ENCODE measurements around the gene DRC7.
A peak's percentile ranks its signal among the peaks of the same experiment; 100 is the strongest.

DRC7 gene

DNA sequence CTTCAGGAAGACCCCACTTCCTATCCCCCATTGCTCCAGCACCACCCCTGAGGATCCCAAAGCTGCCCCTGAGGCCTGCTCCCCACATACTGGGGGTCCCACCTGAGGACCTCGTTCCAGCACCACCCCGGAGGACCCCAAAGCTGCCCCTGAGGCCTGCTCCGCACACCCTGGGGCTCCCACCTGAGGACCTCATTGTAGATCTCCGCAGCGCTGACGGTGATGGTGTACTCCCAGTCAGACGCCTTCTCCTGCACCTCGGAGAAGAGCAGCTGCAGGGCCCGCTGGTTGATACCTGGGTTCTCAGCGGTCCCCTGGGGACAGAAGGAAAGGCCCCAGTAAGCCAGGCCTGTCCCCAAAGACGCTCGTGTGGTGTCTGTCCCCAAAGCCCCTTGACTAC is 67.4 kb downstream of the DRC7 start:
- Histone ChIP-seq H3K4me3 (no peak overlapping the region), H3K27ac (no peak overlapping the region), H3K9me3 (ENCODE audit: low read depth, low read length) (no peaks in the 10 kb centered on the region), H3K36me3 (ENCODE audit: insufficient read depth, low read length) (peaks cover 4% of the 10 kb centered on the region; the same call in 1 of the 2 replicates), H3K9ac (ENCODE audit: insufficient read length) (no peak overlapping the region)
- TF ChIP-seq FOXP2 (optimal IDR thresholded peaks at IDR 0.05; ENCODE audit: control extremely low read depth, extremely low read length, insufficient read depth): no peak
- no peak for DNase-seq (ENCODE audit: low read depth, low spot score)

GRCh38 chr16:57762365-57763040 is 67.9 kb downstream of the DRC7 start:
- H3K9me3 ChIP-seq (ENCODE audit: low read depth, low read length): no peaks in the 10 kb centered on the region
- TF ChIP-seq FOXP2 (optimal IDR thresholded peaks at IDR 0.05; ENCODE audit: control extremely low read depth, extremely low read length, insufficient read depth): no peak
- TF ChIP-seq POLR2AphosphoS5 (IDR thresholded peaks at IDR 0.05; ENCODE audit: borderline replicate concordance, low read depth, low read length): no peak
- no peak for TF ChIP-seq EZH2 (IDR thresholded peaks at IDR 0.05)
- H3K4me3 ChIP-seq: no peak overlapping the region
- H3K9ac ChIP-seq (ENCODE audit: insufficient read length): no peak overlapping the region
- DNase-seq (ENCODE audit: low read depth, low spot score): no peak
- H3K27ac ChIP-seq: no peak overlapping the region
- H3K36me3 ChIP-seq (ENCODE audit: insufficient read depth, low read length): peaks cover 10% of the 10 kb centered on the region; the same call in 1 of the 2 replicates

DNA sequence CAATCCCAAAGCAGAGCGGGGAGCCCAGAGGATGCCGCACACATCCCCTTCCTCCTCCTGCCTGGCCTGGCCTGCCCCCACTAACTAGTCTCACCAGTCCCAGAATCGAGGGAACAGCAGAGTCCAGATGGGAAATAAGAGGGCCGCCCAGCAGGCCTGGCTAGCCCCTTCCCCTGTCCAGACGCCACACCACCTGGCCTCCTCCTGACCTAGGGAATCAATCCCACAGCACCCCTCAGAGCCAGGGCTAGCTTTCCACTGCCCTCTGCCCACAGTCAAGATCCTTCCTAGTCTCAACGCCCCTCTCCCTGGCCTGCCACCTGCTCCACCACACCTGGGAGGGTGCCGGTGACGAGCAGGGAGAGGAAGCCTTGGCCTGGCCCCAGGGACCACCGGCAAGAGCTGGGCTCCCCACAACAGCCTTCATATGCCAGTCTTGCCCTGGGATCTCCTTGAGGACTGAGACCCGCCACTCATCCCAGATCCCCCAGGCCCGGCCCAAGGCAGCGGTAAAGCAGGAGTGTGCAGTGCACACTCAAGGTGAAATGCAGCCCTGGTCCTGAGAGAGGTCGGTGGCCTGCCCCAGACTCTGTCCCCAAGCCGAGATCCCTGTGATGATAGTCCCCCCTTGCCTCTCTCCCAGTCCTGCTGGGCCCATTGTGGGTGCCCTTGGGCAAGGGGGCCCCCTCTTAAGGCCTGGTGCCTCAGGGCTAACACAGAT is 68.8 kb downstream of the DRC7 start:
- H3K9me3 ChIP-seq (ENCODE audit: low read depth, low read length): no peaks in the 10 kb centered on the region
- no peak for TF ChIP-seq FOXP2 (optimal IDR thresholded peaks at IDR 0.05; ENCODE audit: control extremely low read depth, extremely low read length, insufficient read depth)
- no peak for TF ChIP-seq POLR2AphosphoS5 (IDR thresholded peaks at IDR 0.05; ENCODE audit: borderline replicate concordance, low read depth, low read length)
- TF ChIP-seq EZH2 (IDR thresholded peaks at IDR 0.05): no peak
- no peak overlapping the region for H3K4me3 ChIP-seq
- no peak for DNase-seq (ENCODE audit: low read depth, low spot score)
- H3K9ac ChIP-seq (ENCODE audit: insufficient read length): no peak overlapping the region
- no peak overlapping the region for H3K27ac ChIP-seq
- H3K36me3 ChIP-seq (ENCODE audit: insufficient read depth, low read length): peaks cover 11% of the 10 kb centered on the region; the same call in 1 of the 2 replicates

DNA sequence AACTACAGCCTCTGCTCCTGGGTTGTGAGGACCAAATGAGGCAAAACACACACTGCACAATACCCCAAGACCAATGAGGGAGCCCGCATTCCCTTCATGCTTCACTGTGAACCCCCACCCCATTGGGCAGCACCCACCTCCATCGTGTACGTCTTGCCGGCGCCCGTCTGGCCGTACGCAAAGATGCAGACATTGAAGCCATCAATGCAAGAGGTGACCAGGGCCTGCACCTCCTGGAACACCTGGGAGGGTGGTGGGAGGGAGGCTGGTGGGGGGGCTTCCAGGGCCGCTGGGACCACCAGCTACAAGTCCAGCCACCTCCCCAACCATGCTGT is 69.4 kb downstream of the DRC7 start:
- TF ChIP-seq EZH2 (IDR thresholded peaks at IDR 0.05) (no peak), POLR2AphosphoS5 (IDR thresholded peaks at IDR 0.05; ENCODE audit: borderline replicate concordance, low read depth, low read length) (no peak), FOXP2 (optimal IDR thresholded peaks at IDR 0.05; ENCODE audit: control extremely low read depth, extremely low read length, insufficient read depth) (no peak)
- Histone ChIP-seq H3K27ac (no peak overlapping the region), H3K9ac (ENCODE audit: insufficient read length) (no peak overlapping the region), H3K9me3 (ENCODE audit: low read depth, low read length) (no peaks in the 10 kb centered on the region), H3K36me3 (ENCODE audit: insufficient read depth, low read length) (peaks cover 7% of the 10 kb centered on the region; the same call in 1 of the 2 replicates), H3K4me3 (no peak overlapping the region)
- DNase-seq (ENCODE audit: low read depth, low spot score): no peak

- H3K4me3 ChIP-seq: no peak overlapping the region
- H3K27ac ChIP-seq: peak overlapping the region; percentile 31; the same call in 1 of the 2 replicates
- no peak overlapping the region for H3K9ac ChIP-seq (ENCODE audit: insufficient read length)
- DNase-seq (ENCODE audit: low read depth, low spot score): peak; percentile 30
- TF ChIP-seq POLR2AphosphoS5 (IDR thresholded peaks at IDR 0.05; ENCODE audit: borderline replicate concordance, low read depth, low read length): no peak
- TF ChIP-seq FOXP2 (optimal IDR thresholded peaks at IDR 0.05; ENCODE audit: control extremely low read depth, extremely low read length, insufficient read depth): no peak
- no peak for TF ChIP-seq EZH2 (IDR thresholded peaks at IDR 0.05)
- H3K9me3 ChIP-seq (ENCODE audit: low read depth, low read length): no peaks in the 10 kb centered on the region
- peaks cover 7% of the 10 kb centered on the region; the same call in 1 of the 2 replicates for H3K36me3 ChIP-seq (ENCODE audit: insufficient read depth, low read length)
Observed at GRCh38 chr16:57764341-57765159, 69.9 kb downstream of the DRC7 start.

- DNase-seq (ENCODE audit: low read depth, low spot score): no peak
Observed at GRCh38 chr16:57765160-57765728, 70.6 kb downstream of the DRC7 start.

GRCh38 chr16:57766714-57767348 is 72.2 kb downstream of the DRC7 start:
- DNase-seq (ENCODE audit: low read depth, low spot score): no peak
- Histone ChIP-seq H3K36me3 (ENCODE audit: insufficient read depth, low read length) (peaks cover 7% of the 10 kb centered on the region; the same call in 1 of the 2 replicates), H3K9me3 (ENCODE audit: low read depth, low read length) (no peaks in the 10 kb centered on the region), H3K27ac (no peak overlapping the region), H3K4me3 (no peak overlapping the region), H3K9ac (ENCODE audit: insufficient read length) (no peak overlapping the region)
- TF ChIP-seq FOXP2 (optimal IDR thresholded peaks at IDR 0.05; ENCODE audit: control extremely low read depth, extremely low read length, insufficient read depth) (no peak), POLR2AphosphoS5 (IDR thresholded peaks at IDR 0.05; ENCODE audit: borderline replicate concordance, low read depth, low read length) (no peak), EZH2 (IDR thresholded peaks at IDR 0.05) (no peak)

More at GRCh38 chr16:57765160-57765728, 70.6 kb downstream of the DRC7 start:
- H3K9ac ChIP-seq (ENCODE audit: insufficient read length): no peak overlapping the region
- no peak overlapping the region for H3K4me3 ChIP-seq
- TF ChIP-seq POLR2AphosphoS5 (IDR thresholded peaks at IDR 0.05; ENCODE audit: borderline replicate concordance, low read depth, low read length) (no peak), EZH2 (IDR thresholded peaks at IDR 0.05) (no peak), FOXP2 (optimal IDR thresholded peaks at IDR 0.05; ENCODE audit: control extremely low read depth, extremely low read length, insufficient read depth) (no peak)
- peaks cover 7% of the 10 kb centered on the region; the same call in 1 of the 2 replicates for H3K36me3 ChIP-seq (ENCODE audit: insufficient read depth, low read length)
- no peaks in the 10 kb centered on the region for H3K9me3 ChIP-seq (ENCODE audit: low read depth, low read length)
- H3K27ac ChIP-seq: no peak overlapping the region
